Measurements from ENCODE around the gene NCOA1. TPM values are rescaled to one million over a fixed set of nuclear protein-coding genes. Genes with fewer than 3 reads are reported as not detected.

The NCOA1 gene
- total and polyA plus RNA-seq, 4 donors = 6.5 to 26.6 (median 16.3) TPM

GRCh38 chr2:24739354-24740025 lies 248.4 kb downstream of the NCOA1 start:
- no peak for DNase-seq (ENCODE audit: low spot score)
- WGBS = 91% methylated on average over 7 of the region's 7 CpGs
- TF ChIP-seq HNF4G (IDR thresholded peaks at IDR 0.05) (no peak), TAF1 (conservative IDR thresholded peaks at IDR 0.05) (no peak)

GRCh38 chr2:24740142-24740541 lies 249.1 kb downstream of the NCOA1 start:
- Histone ChIP-seq H3K36me3 (ENCODE audit: control insufficient read depth in 4 of 4, insufficient read depth in 3 of 4, low read depth in 1 of 4, low read length in 3 of 4) (peaks cover 3 to 19% (median 8%) of the 10 kb centered on the region in 4 donors), H3K9ac (ENCODE audit: low read depth in 1 of 2, low read length in 2 of 2) (no peak overlapping the region), H3K27me3 (ENCODE audit: control insufficient read depth in 4 of 4, insufficient read depth in 4 of 4, low read length in 3 of 4) (no peaks in the 10 kb centered on the region), H3K9me3 (ENCODE audit: control insufficient read depth in 4 of 4, low read length in 3 of 4) (no peaks in the 10 kb centered on the region), H3K27ac (ENCODE audit: low read depth in 1 of 2, low read length in 2 of 2) (no peak overlapping the region), H3K4me3 (ENCODE audit: low read depth in 1 of 3, low read length in 3 of 3) (no peak overlapping the region), H3K4me1 (ENCODE audit: control insufficient read depth in 4 of 4, insufficient read depth in 4 of 4, low read length in 3 of 4) (no peaks in the 10 kb centered on the region)
- no peak for DNase-seq (ENCODE audit: low spot score)
- TF ChIP-seq NR2F2 (IDR thresholded peaks at IDR 0.05) (no peak), ATF3 (IDR thresholded peaks at IDR 0.05) (no peak), REST (IDR thresholded peaks at IDR 0.05) (no peak), YY1 (IDR thresholded peaks at IDR 0.05) (no peak), TAF1 (conservative IDR thresholded peaks at IDR 0.05) (no peak), HNF4G (IDR thresholded peaks at IDR 0.05) (no peak), HNF4A (conservative IDR thresholded peaks at IDR 0.05) (no peak), EGR1 (IDR thresholded peaks at IDR 0.05; ENCODE audit: low read depth in 2 of 2) (no peak), SP1 (IDR thresholded peaks at IDR 0.05) (no peak), RAD21 (IDR thresholded peaks at IDR 0.05) (no peak), ZBTB33 (IDR thresholded peaks at IDR 0.05) (no peak), FOXA1 (IDR thresholded peaks at IDR 0.05) (no peak), FOXA2 (IDR thresholded peaks at IDR 0.05) (no peak), GABPA (IDR thresholded peaks at IDR 0.05 in 1 of 2, conservative IDR thresholded peaks at IDR 0.05 in 1 of 2) (no peak), MAX (IDR thresholded peaks at IDR 0.05) (no peak), RXRA (IDR thresholded peaks at IDR 0.05) (no peak), JUND (IDR thresholded peaks at IDR 0.05) (no peak), CTCF (IDR thresholded peaks at IDR 0.05; ENCODE audit: low read depth, low read length, missing input control) (no peak)
- 79% methylated on average over 1 of the region's 1 CpG for WGBS

More at GRCh38 chr2:24739354-24740025, 248.4 kb downstream of the NCOA1 start:
- Histone ChIP-seq H3K9me3 (ENCODE audit: control insufficient read depth in 4 of 4, low read length in 3 of 4) (no peaks in the 10 kb centered on the region), H3K4me3 (ENCODE audit: low read depth in 1 of 3, low read length in 3 of 3) (no peak overlapping the region), H3K27me3 (ENCODE audit: control insufficient read depth in 4 of 4, insufficient read depth in 4 of 4, low read length in 3 of 4) (no peaks in the 10 kb centered on the region), H3K36me3 (ENCODE audit: control insufficient read depth in 4 of 4, insufficient read depth in 3 of 4, low read depth in 1 of 4, low read length in 3 of 4) (peaks cover 3 to 19% (median 8%) of the 10 kb centered on the region in 4 donors), H3K27ac (ENCODE audit: low read depth in 1 of 2, low read length in 2 of 2) (no peak overlapping the region), H3K4me1 (ENCODE audit: control insufficient read depth in 4 of 4, insufficient read depth in 4 of 4, low read length in 3 of 4) (no peaks in the 10 kb centered on the region), H3K9ac (ENCODE audit: low read depth in 1 of 2, low read length in 2 of 2) (no peak overlapping the region)

All from liver (tissue), 9 donors.